ENCODE measurements around the gene NAP1L1.

DNA sequence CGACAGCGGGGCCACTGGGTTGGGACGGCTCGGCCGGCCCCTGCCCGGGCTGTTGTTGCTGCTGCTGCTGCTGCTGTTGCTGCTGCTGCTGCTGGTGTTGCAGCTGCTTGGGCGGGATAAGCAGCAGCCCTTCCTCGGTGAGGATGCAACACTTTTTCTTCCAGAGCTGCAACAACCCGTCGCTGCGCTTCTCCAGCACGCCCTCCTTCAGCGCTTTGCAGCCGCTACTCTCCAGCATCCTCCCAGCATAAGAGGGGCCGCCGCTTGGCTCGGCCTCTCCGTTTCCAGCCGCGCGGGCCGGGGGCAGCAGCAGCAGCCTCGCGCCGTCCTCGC, 53.4 kb downstream of the NAP1L1 start:
- TF ChIP-seq, protein P1, sequence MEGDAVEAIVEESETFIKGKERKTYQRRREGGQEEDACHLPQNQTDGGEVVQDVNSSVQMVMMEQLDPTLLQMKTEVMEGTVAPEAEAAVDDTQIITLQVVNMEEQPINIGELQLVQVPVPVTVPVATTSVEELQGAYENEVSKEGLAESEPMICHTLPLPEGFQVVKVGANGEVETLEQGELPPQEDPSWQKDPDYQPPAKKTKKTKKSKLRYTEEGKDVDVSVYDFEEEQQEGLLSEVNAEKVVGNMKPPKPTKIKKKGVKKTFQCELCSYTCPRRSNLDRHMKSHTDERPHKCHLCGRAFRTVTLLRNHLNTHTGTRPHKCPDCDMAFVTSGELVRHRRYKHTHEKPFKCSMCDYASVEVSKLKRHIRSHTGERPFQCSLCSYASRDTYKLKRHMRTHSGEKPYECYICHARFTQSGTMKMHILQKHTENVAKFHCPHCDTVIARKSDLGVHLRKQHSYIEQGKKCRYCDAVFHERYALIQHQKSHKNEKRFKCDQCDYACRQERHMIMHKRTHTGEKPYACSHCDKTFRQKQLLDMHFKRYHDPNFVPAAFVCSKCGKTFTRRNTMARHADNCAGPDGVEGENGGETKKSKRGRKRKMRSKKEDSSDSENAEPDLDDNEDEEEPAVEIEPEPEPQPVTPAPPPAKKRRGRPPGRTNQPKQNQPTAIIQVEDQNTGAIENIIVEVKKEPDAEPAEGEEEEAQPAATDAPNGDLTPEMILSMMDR (IDR thresholded peaks at IDR 0.05; ENCODE audit: borderline replicate concordance, extremely low read depth, low read length, poor library complexity, severe bottlenecking), result no peak
- TF ChIP-seq EZH2 (IDR thresholded peaks at IDR 0.05; ENCODE audit: borderline replicate concordance, low read depth, low read length, severe bottlenecking), result no peak
